ENCODE data around the gene RPP25. TPM values are rescaled to one million over a fixed set of nuclear protein-coding genes. Genes with fewer than 3 reads are reported as not detected.

The RPP25 gene, protein sequence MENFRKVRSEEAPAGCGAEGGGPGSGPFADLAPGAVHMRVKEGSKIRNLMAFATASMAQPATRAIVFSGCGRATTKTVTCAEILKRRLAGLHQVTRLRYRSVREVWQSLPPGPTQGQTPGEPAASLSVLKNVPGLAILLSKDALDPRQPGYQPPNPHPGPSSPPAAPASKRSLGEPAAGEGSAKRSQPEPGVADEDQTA
- 4.7 and 5.7 TPM in 2 replicates for total RNA-seq

GRCh38 chr15:74956648-74957475 lies at the start of gene RPP25:
Gene RPP25, minus strand, starts transcription at chr15:74956772. Its CDS starts 189 bp downstream, at chr15:74956583.

DNA sequence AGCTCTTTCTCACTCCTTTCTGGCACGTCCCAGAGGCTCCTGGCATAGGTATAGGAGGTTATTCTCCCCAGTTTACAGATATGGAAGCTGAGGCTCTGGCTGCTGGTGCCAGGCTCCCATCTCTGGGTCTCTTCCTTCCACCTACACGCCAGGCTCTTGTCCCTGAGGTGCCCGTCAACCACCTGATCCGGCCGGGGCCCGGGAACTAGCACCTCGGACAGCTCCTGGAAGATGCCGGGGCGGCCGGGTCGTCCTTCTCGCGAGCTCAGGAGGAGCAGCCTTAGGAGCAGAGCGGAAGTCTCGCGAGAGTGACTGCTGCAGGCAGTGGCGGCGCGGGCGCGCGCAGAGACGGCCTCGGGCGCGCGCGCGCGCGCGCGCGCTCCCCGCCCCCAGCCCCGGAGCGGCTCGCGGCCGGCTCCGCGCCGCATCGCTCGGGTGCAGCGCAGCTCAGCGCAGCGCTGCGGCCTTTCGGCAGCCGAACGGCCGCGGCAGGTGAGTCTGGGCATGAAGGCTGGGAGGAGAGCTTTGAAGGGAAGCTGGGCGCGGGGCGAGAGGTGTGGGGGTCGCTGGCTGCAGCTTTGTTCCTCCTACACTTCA lies 38.7 kb upstream of the RPP25 start, which contains the start of gene SCAMP5:
SCAMP5 (plus strand) TSS at position 382 of the 597 bp plus-strand sequence. CDS start 16,277 bp downstream, outside the sequence.

DNA sequence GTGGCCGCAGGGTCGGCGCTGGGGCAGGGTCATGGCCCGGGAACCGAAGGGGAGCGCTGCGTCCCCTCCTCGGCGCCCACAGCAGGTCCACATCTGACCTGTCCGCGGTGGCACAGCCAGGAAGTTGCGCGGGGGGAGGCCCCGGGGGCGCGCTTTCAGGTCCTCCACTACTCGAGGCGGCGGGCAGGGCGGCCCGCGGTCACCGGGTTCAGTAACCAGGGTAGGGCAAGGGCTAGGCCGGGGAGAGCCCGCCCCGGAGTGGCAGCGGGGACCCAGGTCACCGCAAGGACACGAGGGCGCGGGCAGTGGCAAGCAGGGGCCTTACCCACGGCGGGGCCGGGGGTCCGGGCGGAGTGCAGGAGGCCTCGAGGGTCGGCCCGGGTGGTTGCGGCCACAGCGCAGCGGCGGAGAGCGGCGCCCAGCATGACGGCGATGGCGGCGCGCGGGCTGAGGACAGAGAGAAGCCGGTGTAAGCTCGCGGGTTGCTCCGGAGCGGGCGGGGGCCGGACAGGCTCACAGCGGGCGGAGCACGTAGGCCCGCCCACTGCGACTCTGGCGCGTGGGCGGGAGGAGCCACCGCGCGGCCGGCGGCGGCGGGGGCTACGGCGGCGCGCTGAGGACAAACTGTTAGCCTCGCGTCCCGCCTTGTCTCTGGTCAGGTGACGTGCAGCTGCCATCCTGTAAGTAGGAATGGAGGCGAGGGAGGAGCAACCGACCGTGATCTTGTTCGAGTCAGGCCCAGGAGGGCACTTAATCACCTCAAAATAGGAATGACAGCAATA lies 18.8 kb downstream of the RPP25 start, which contains the start of gene COX5A:
COX5A (minus strand) TSS at position 484 of the 782 bp plus-strand sequence; CDS start at position 425, 59 bp downstream.

DNA sequence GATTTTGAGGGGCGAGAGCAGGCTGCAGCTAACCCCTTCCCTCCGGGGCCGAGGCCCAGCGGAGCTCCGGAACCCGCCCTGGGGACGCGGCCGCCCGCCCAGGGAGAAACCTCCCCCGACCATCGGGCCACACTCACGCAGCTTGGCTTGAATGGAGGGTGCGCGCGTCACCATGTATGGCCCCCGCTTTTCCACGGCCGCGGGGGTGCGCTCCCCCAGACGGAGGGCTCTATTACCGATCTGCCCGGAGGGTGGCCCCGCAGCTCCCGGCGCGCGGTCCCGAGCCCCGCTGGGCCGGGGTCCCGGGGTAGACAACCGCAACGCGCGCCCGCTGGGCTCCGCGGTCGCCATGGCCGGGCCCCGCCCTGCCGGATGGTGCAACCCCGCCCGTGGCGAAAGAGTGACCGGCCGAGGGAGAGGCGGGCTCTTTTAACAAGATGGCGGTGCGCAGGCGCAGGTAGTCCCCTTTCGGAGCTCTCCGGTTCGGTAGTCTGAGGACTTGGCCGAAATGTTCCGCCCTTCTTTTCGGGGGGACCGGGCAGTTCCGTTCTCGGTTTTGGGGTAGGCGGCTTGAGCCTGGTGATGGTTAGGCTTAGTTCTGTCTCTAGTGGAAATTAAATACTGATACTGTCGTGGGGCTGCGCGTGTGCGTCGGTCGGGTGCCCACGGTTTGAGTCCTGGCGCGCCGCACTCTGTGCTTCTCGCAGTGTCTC lies 50.0 kb downstream of the RPP25 start, which contains the start of gene FAM219B:
FAM219B (minus strand) TSS at position 402 of the 713 bp plus-strand sequence; CDS start at position 351, 51 bp downstream.

Other genes starting within 250 kb of the RPP25 start
- gene CYP1A1, start 231.2 kb downstream of the RPP25 start, total RNA-seq = 8.0 and 10.3 TPM in 2 replicates
- gene CYP1A2, start 207.9 kb downstream of the RPP25 start, total RNA-seq = not detected in 2 replicates
- gene CSK, start 174.7 kb downstream of the RPP25 start, total RNA-seq = 22.9 and 41.9 TPM in 2 replicates
- not detected in 2 replicates for gene LMAN1L, start 143.9 kb downstream of the RPP25 start, total RNA-seq
- gene CPLX3, start 130.1 kb downstream of the RPP25 start, total RNA-seq = not detected in 2 replicates
- gene ULK3, start 113.6 kb downstream of the RPP25 start, total RNA-seq = 25.1 and 25.2 TPM in 2 replicates
- 50.1 and 89.9 TPM in 2 replicates for gene SCAMP2, start 83.4 kb downstream of the RPP25 start, total RNA-seq
- gene MPI, start 66.7 kb downstream of the RPP25 start, total RNA-seq = 77.2 and 84.7 TPM in 2 replicates
- 25.5 and 26.7 TPM in 2 replicates for gene FAM219B, start 49.9 kb downstream of the RPP25 start, total RNA-seq
- gene COX5A, start 18.7 kb downstream of the RPP25 start, total RNA-seq = 188 and 227 TPM in 2 replicates
- 1.9 and 4.7 TPM in 2 replicates for gene SCAMP5, start 38.8 kb upstream of the RPP25 start, total RNA-seq
- 36.6 and 42.9 TPM in 2 replicates for gene PPCDC, start 66.8 kb upstream of the RPP25 start, total RNA-seq
- gene C15orf39, start 245.1 kb upstream of the RPP25 start, total RNA-seq = 11.6 and 14.9 TPM in 2 replicates

All from airway epithelial cell (primary cell).